ENCODE measurements around the gene CHRNG.
A peak's percentile ranks its signal among the peaks of the same experiment; 100 is the strongest.

Gene CHRNG

GRCh38 chr2:232550354-232551249, 11.1 kb downstream of the CHRNG start, which contains the start of the genes EIF4E2 and TIGD1 (continued):
- TF ChIP-seq ZSCAN5A (tag by site-specific recombination; IDR thresholded peaks at IDR 0.05) = peak; percentile 100
- peak; percentile 13; the same call in 1 of the 2 replicates for TF ChIP-seq ZSCAN4 (tag by site-specific recombination; IDR thresholded peaks at IDR 0.05)
- TF ChIP-seq GLIS1 (tag by site-specific recombination; IDR thresholded peaks at IDR 0.05) = no peak
- no peak for TF ChIP-seq ZNF785 (tag by site-specific recombination; IDR thresholded peaks at IDR 0.05)
- no peak for TF ChIP-seq ZNF529 (tag by site-specific recombination; IDR thresholded peaks at IDR 0.05; ENCODE audit: insufficient replicate concordance)
- peak; percentile 57 for TF ChIP-seq KLF9 (tag by site-specific recombination; IDR thresholded peaks at IDR 0.05; ENCODE audit: low read depth)
- peak; percentile 77 for TF ChIP-seq KLF1 (tag by site-specific recombination; IDR thresholded peaks at IDR 0.05)
- no peak for TF ChIP-seq ZSCAN16 (tag by site-specific recombination; IDR thresholded peaks at IDR 0.05)
- TF ChIP-seq GLIS2 (tag by site-specific recombination; IDR thresholded peaks at IDR 0.05) = peak; percentile 57; the same call in 1 of the 2 replicates
- TF ChIP-seq ZNF596 (tag by site-specific recombination; IDR thresholded peaks at IDR 0.05) = no peak
- TF ChIP-seq IKZF3 (tag by site-specific recombination; IDR thresholded peaks at IDR 0.05) = no peak; the same call in 1 of the 2 replicates
- peak; percentile 98 for TF ChIP-seq ZBTB11 (tag by site-specific recombination; conservative IDR thresholded peaks at IDR 0.05; ENCODE audit: low read depth)
- peak; percentile 84 for TF ChIP-seq SP7 (tag by site-specific recombination; IDR thresholded peaks at IDR 0.05)
- TF ChIP-seq HOXC10 (CRISPR knock-in tag; IDR thresholded peaks at IDR 0.05) = no peak
- TF ChIP-seq ZNF660 (tag by site-specific recombination; IDR thresholded peaks at IDR 0.05) = 0 out of 2 replicates have a peak, but pooled peaks have one; percentile 84
- no peak for TF ChIP-seq ZNF202 (tag by site-specific recombination; IDR thresholded peaks at IDR 0.05; ENCODE audit: borderline replicate concordance)
- no peak for TF ChIP-seq ZNF768 (tag by site-specific recombination; IDR thresholded peaks at IDR 0.05)
- TF ChIP-seq ZNF23 (tag by site-specific recombination; IDR thresholded peaks at IDR 0.05; ENCODE audit: borderline replicate concordance) = no peak
- TF ChIP-seq ZNF585B (tag by site-specific recombination; IDR thresholded peaks at IDR 0.05) = no peak
- TF ChIP-seq ZNF416 (tag by site-specific recombination; IDR thresholded peaks at IDR 0.05) = no peak
- TF ChIP-seq ZNF16 (tag by site-specific recombination; IDR thresholded peaks at IDR 0.05; ENCODE audit: low read depth) = no peak
- no peak for TF ChIP-seq GLI2 (tag by site-specific recombination; IDR thresholded peaks at IDR 0.05; ENCODE audit: borderline replicate concordance, low read depth)
- TF ChIP-seq ZNF521 (tag by site-specific recombination; IDR thresholded peaks at IDR 0.05) = no peak
- TF ChIP-seq TSHZ1 (tag by site-specific recombination; IDR thresholded peaks at IDR 0.05; ENCODE audit: borderline replicate concordance) = no peak
- no peak for TF ChIP-seq ZNF26 (tag by site-specific recombination; IDR thresholded peaks at IDR 0.05)
- 0 out of 2 replicates have a peak, but pooled peaks have one; percentile 38 for TF ChIP-seq ZNF366 (tag by site-specific recombination; conservative IDR thresholded peaks at IDR 0.05)
- peak; percentile 98 for TF ChIP-seq ZNF580 (tag by site-specific recombination; IDR thresholded peaks at IDR 0.05)
- TF ChIP-seq YY1 (tag by site-specific recombination; IDR thresholded peaks at IDR 0.05) = 0 out of 2 replicates have a peak, but pooled peaks have one; percentile 10
